Kidney (tissue), 14 donors: Measurements from ENCODE around the gene IPO8. TPM values are rescaled to one million over a fixed set of nuclear protein-coding genes. Genes with fewer than 3 reads are reported as not detected.

Source experiments
- DNase-seq, 5 donors: peaks; one replicate each; pipeline ENCODE4 v3.0.0-alpha.2; 2013 to 2020
- FAIRE-seq: peaks from 2 replicates; lab custom pipeline; 2012; peaks lifted over from hg19 to GRCh38; lab: Jason Lieb, UNC
- H3K27ac ChIP-seq, 2 donors: one replicate each; pipeline ENCODE4 v1.7.0; 2013; ENCODE audit warnings: low read depth in 2 of 2, low read length in 2 of 2, inconsistent platforms in 1 of 2
- H3K27me3 ChIP-seq: one replicate; pipeline ENCODE4 v1.7.1; 2013; ENCODE audit warnings: low read length, inconsistent platforms; ENCODE audit not compliant: control insufficient read depth, insufficient read depth
- H3K36me3 ChIP-seq, 3 donors: one replicate each; pipeline versions ENCODE4 v1.7.0 to v1.7.1; 2013; ENCODE audit warnings: low read length in 3 of 3, control low read depth in 1 of 3, inconsistent platforms in 1 of 3; ENCODE audit not compliant: insufficient read depth in 3 of 3, control insufficient read depth in 2 of 3
- H3K4me1 ChIP-seq, 3 donors: one replicate each; pipeline versions ENCODE4 v1.7.0 to v1.7.1; 2013; ENCODE audit warnings: low read length in 3 of 3, inconsistent platforms in 1 of 3, low read depth in 1 of 3; ENCODE audit not compliant: control insufficient read depth in 2 of 3, insufficient read depth in 2 of 3
- H3K4me3 ChIP-seq, 3 donors: one replicate each; pipeline versions ENCODE4 v1.7.0 to v1.8.1; 2013; ENCODE audit warnings: low read length in 3 of 3, control low read depth in 1 of 3, inconsistent platforms in 1 of 3
- H3K9ac ChIP-seq, 3 donors: one replicate each; pipeline versions ENCODE4 v1.7.0 to v1.7.1; 2013; ENCODE audit warnings: low read length in 3 of 3, control low read depth in 1 of 3, inconsistent platforms in 1 of 3
- H3K9me3 ChIP-seq, 3 donors: one replicate each; pipeline versions ENCODE4 v1.7.0 to v1.7.1; 2013; ENCODE audit warnings: low read length in 3 of 3, control low read depth in 1 of 3, inconsistent platforms in 1 of 3; ENCODE audit not compliant: control insufficient read depth in 2 of 3, insufficient read depth in 1 of 3
- intact Hi-C: fragments of 100-400 bp; cut with DNase I; formaldehyde crosslinking; loops from one replicate; pipeline ENCODE4 v1.11.1; 2022
- polyA plus RNA-seq: library from polyadenylated mRNA; stranded (reverse); fragments of 350-450 nt; fragmentation: Illumina TruSeq; extraction: RNeasy Lipid Tissue Mini Kit (QIAGEN cat#74804); gene quantifications from one replicate; pipeline ENCODE4 v1.2.3, GENCODE V29; 2014; ENCODE audit warnings: low read depth, low replicate concordance; ENCODE audit not compliant: insufficient read depth
- total RNA-seq: library from RNA; stranded (reverse); fragmentation: NEBNext Ultra II Directional; extraction: Animal tissue kit (Norgen Biotek cat#: 25700); gene quantifications from one replicate; pipeline ENCODE4 v1.2.1, GENCODE V29; 2021
- TF ChIP-seq, protein P1 (sequence below): IDR thresholded peaks from 3 replicates; pipeline ENCODE4 v1.5.1; 2012; ENCODE audit warnings: mild to moderate bottlenecking, moderate library complexity, borderline replicate concordance; ENCODE audit not compliant: insufficient read depth; ENCODE audit errors: extremely low read depth
- donor health status: control.
- donor health status: control.
- donor health status: control.
- donor health status: control.
- donor health status: control.
- donor health status: DM: yes; HTN: yes; CAD: no.
- donor health status: Normal renal cell carcinoma (clear cell type).

The IPO8 gene
- total and polyA plus RNA-seq, 2 donors from 2014 or later: 19.5 to 63.3 TPM

DNA sequence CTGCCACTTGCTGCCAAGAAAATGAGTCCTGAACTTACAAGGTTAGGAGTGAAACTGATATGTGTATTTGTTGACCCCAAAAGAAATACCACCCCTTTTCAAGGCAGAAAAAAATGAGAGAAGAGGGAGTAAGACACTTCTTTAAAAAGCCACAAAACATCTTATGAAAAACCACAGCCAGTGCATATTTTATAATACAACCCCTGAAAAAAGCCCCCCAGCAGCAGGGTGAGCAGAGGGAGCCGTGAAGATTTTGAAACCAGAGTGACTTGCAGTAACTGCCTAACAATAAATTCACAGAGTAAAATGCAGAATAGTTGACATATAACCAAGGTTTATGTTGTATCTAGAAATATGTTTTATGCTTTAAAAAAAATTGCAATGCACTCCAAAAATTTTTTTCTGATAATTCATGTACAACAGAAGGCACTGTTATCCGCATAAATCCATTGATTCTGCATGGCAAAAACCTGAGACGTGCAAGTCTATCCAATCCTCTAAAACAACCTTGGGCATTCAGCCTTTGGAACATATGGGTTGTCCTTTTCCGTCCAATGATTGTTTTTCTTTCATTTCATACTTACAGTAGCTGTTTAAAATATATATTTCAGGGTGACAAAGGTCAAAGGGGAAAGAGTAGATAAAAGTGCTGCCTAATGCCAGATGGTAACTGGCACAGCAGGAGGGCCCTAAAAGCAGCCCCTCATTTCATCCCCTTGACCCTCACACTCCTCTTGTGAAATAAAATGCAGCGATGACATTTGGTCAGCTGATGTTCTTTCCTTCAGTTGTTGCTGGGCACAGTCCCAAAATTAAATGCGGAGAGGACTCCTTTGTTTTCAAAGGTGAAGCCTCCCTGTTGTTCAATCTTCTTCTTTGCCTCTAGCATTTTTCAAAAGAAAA lies 65.3 kb downstream of the IPO8 start:
- intact Hi-C loops: no loop called here
- FAIRE-seq (no peak), DNase-seq (no peak)
- Histone ChIP-seq H3K36me3 (peaks cover 5 to 26% (median 8%) of the 10 kb centered on the region in 3 donors), H3K4me1 (no peaks in the 10 kb centered on the region), H3K27me3 (no peaks in the 10 kb centered on the region), H3K27ac (no peak overlapping the region), H3K9me3 (no peaks in the 10 kb centered on the region), H3K4me3 (no peak overlapping the region), H3K9ac (no peak overlapping the region)
- TF ChIP-seq, protein P1, sequence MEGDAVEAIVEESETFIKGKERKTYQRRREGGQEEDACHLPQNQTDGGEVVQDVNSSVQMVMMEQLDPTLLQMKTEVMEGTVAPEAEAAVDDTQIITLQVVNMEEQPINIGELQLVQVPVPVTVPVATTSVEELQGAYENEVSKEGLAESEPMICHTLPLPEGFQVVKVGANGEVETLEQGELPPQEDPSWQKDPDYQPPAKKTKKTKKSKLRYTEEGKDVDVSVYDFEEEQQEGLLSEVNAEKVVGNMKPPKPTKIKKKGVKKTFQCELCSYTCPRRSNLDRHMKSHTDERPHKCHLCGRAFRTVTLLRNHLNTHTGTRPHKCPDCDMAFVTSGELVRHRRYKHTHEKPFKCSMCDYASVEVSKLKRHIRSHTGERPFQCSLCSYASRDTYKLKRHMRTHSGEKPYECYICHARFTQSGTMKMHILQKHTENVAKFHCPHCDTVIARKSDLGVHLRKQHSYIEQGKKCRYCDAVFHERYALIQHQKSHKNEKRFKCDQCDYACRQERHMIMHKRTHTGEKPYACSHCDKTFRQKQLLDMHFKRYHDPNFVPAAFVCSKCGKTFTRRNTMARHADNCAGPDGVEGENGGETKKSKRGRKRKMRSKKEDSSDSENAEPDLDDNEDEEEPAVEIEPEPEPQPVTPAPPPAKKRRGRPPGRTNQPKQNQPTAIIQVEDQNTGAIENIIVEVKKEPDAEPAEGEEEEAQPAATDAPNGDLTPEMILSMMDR: no peak

DNA sequence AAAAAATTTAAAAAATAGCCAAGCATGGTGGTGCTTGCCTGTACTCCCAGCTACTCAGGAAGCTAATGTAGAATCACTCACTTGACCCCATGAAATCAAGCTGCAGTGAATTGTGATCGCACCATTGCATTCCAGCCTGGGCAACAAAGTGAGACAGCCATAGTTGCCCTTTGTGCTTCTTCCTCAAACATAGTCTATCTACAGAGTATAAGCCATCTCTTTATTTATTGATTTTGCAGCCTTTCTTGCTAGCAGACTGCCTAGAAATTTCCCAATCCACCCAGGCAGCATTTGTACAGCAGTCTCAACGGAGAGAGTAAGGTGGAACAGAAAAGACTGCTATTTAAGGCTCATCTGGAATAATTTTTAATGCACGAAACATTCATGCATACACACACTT lies 68.8 kb downstream of the IPO8 start:
- Histone ChIP-seq H3K4me3 (no peak overlapping the region), H3K9ac (no peak overlapping the region), H3K9me3 (no peaks in the 10 kb centered on the region), H3K36me3 (peaks cover 5 to 16% (median 6%) of the 10 kb centered on the region in 3 donors), H3K27ac (no peak overlapping the region), H3K4me1 (no peaks in the 10 kb centered on the region), H3K27me3 (no peaks in the 10 kb centered on the region)
- TF ChIP-seq, protein P1: no peak
- DNase-seq: no peak
- FAIRE-seq: no peak
- intact Hi-C loops: no loop called here

DNA sequence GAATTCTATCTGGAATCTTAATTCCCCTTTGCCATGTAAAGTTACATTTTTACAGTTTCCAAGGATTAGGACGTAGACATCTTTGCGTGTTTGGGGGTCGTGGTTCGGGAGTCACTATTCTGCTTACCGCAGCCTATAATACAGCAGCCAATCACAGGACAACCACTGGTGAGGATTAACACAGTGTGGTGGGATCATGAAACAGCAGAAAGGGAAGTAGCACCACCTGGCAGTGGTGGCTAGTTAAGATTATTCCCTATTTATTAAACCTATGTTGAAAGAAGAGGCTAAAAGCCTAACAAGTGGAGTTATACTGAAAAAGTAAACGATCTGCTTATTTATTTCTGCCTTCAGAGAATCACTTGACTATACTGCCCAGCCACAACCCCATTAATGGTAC lies 71.7 kb downstream of the IPO8 start:
- Histone ChIP-seq H3K4me1 (no peaks in the 10 kb centered on the region), H3K9me3 (no peaks in the 10 kb centered on the region), H3K27ac (no peak overlapping the region), H3K9ac (no peak overlapping the region), H3K4me3 (no peak overlapping the region), H3K36me3 (peaks cover 0 to 5% (median 3%) of the 10 kb centered on the region in 3 donors), H3K27me3 (no peaks in the 10 kb centered on the region)
- FAIRE-seq: no peak
- TF ChIP-seq, protein P1: no peak
- intact Hi-C loops: no loop called here
- DNase-seq: no peak
